OCI-LY3 (cell line): ENCODE measurements around the gene GALNT11.

Experiments
- H2AFZ ChIP-seq: fragments of 200-600, 300-600 bp; shearing (Covaris generic); 2 replicates; pipeline ENCODE4 v1.6.0; 2014; ENCODE audit warnings: antibody characterized with exemption, low read depth, low read length
- H3K27ac ChIP-seq: fragments of 200-600, 300-600 bp; sonication (generic); 2 replicates; pipeline ENCODE4 v1.5.1; 2014; ENCODE audit warnings: mild to moderate bottlenecking, low read length, moderate library complexity, mixed read lengths
- H3K27me3 ChIP-seq: fragments of 200-600, 300-600 bp; sonication (generic); 2 replicates; pipeline ENCODE4 v1.6.1; 2014; ENCODE audit warnings: low read depth, low read length, mixed read lengths
- H3K36me3 ChIP-seq: fragments of 200-600, 300-600 bp; sonication (generic); replicated peaks from 2 replicates; pipeline ENCODE3; 2014; ENCODE audit warnings: low read depth, low read length, mixed read lengths
- H3K4me1 ChIP-seq: fragments of 300-600, 200-600 bp; sonication (generic); 2 replicates; pipeline ENCODE4 v1.6.1; 2014; ENCODE audit warnings: low read length, mixed read lengths
- H3K4me2 ChIP-seq: fragments of 200-600, 300-600 bp; sonication (generic); 2 replicates; pipeline ENCODE4 v1.6.1; 2014; ENCODE audit warnings: low read length, mixed read lengths
- H3K4me3 ChIP-seq: fragments of 300-600, 200-600 bp; sonication (generic); 2 replicates; pipeline ENCODE4 v1.5.1; 2014; ENCODE audit warnings: antibody characterized with exemption, mild to moderate bottlenecking, low read length, moderate library complexity
- H3K79me2 ChIP-seq: fragments of 300-600, 200-600 bp; shearing (Covaris generic); 2 replicates; pipeline ENCODE4 v1.6.1; 2014; ENCODE audit warnings: mild to moderate bottlenecking, low read length, mixed read lengths
- H3K9ac ChIP-seq: fragments of 300-600, 200-600 bp; shearing (Covaris generic); 2 replicates; pipeline ENCODE4 v1.6.0; 2014; ENCODE audit warnings: mild to moderate bottlenecking, low read length, moderate library complexity
- H3K9me3 ChIP-seq: fragments of 200-600, 300-600 bp; shearing (Covaris generic); 2 replicates; pipeline ENCODE4 v1.6.1; 2014; ENCODE audit warnings: low read length, mixed read lengths; ENCODE audit not compliant: insufficient read depth
- H4K20me1 ChIP-seq: fragments of 200-600, 300-600 bp; sonication (generic); 2 replicates; pipeline ENCODE4 v1.6.1; 2016; ENCODE audit warnings: low read length, mixed read lengths; ENCODE audit not compliant: insufficient read depth
- EZH2phosphoT487 ChIP-seq: fragments of 200-600 bp; shearing (Covaris generic); IDR thresholded peaks from 2 replicates; pipeline ENCODE4 v1.6.1; 2018; ENCODE audit warnings: antibody characterized with exemption, mixed run types, low read depth
- TF ChIP-seq, protein P1 (sequence below): fragments of 200-600, 300-600 bp; sonication (generic); IDR thresholded peaks from 2 replicates; pipeline ENCODE4 v1.5.1; 2014; ENCODE audit warnings: antibody characterized with exemption, low read length, low read depth

Gene GALNT11

DNA sequence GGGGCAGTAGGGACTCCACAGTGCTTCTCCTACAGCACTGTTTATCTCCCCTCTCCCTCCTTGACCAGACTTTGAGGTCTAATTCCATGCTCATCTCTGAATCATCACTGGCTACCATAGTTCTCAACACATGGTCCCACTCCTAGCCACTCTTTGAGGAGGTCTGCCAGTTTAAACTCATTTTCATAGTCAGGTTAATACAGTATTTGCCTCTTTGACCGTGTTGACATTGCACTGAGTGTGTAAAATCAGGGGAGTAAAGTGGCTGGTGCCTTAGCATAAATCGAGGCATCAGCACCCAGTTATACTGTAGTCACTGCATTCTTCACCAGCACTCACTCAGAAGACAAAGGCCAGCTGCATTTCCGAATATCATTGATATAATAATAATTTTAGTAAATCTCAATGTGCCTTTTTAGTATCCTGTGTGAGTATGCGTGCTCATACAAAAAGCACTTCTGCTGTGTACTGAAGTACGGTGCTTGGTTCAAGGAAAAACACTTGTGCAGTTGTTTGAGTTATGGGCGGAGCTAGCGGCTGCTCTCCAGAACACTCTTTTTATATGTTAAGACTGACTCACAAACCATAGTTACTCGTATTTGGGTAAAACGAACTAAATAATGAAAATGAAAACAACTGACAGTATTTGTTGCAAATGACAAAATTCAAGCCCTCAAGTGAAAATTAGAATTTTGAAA is 89.7 kb downstream of the GALNT11 start:
- Histone ChIP-seq H3K27me3 (no peaks in the 10 kb centered on the region), H3K4me3 (no peak overlapping the region), H4K20me1 (no peaks in the 10 kb centered on the region), H3K4me2 (no peak overlapping the region), H3K36me3 (peaks cover 23% of the 10 kb centered on the region), H2AFZ (no peak overlapping the region), H3K9ac (no peak overlapping the region), H3K79me2 (no peaks in the 10 kb centered on the region), H3K27ac (no peak overlapping the region), H3K4me1 (no peaks in the 10 kb centered on the region), H3K9me3 (no peaks in the 10 kb centered on the region)
- TF ChIP-seq, protein P1, sequence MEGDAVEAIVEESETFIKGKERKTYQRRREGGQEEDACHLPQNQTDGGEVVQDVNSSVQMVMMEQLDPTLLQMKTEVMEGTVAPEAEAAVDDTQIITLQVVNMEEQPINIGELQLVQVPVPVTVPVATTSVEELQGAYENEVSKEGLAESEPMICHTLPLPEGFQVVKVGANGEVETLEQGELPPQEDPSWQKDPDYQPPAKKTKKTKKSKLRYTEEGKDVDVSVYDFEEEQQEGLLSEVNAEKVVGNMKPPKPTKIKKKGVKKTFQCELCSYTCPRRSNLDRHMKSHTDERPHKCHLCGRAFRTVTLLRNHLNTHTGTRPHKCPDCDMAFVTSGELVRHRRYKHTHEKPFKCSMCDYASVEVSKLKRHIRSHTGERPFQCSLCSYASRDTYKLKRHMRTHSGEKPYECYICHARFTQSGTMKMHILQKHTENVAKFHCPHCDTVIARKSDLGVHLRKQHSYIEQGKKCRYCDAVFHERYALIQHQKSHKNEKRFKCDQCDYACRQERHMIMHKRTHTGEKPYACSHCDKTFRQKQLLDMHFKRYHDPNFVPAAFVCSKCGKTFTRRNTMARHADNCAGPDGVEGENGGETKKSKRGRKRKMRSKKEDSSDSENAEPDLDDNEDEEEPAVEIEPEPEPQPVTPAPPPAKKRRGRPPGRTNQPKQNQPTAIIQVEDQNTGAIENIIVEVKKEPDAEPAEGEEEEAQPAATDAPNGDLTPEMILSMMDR = no peak
- TF ChIP-seq EZH2phosphoT487 = no peak

DNA sequence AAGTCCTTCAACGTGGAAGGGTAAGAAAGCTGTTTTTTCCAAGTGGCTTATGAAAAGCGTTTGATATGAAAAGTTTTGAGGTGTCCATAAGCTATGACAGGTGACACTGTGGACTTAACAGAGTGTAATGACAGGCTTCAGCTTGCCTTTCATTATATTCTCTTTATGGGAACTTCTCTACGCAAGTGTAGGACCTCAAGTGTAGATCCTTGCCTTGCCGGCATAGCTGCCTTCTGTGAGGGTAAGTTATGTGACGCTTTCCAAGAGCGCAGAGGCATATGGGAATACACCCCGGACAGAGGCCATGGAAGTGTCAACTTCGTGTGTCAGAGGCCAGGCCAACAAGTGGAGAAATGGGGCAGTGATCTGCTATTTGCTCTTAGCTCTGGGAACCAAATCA is 91.9 kb downstream of the GALNT11 start:
- Histone ChIP-seq H3K9ac (no peak overlapping the region), H3K9me3 (no peaks in the 10 kb centered on the region), H3K27ac (no peak overlapping the region), H3K27me3 (no peaks in the 10 kb centered on the region), H3K4me2 (no peak overlapping the region), H3K79me2 (no peaks in the 10 kb centered on the region), H4K20me1 (no peaks in the 10 kb centered on the region), H2AFZ (no peak overlapping the region), H3K36me3 (peaks cover 37% of the 10 kb centered on the region), H3K4me3 (no peak overlapping the region), H3K4me1 (no peaks in the 10 kb centered on the region)
- TF ChIP-seq, protein P1 = no peak
- no peak for TF ChIP-seq EZH2phosphoT487

DNA sequence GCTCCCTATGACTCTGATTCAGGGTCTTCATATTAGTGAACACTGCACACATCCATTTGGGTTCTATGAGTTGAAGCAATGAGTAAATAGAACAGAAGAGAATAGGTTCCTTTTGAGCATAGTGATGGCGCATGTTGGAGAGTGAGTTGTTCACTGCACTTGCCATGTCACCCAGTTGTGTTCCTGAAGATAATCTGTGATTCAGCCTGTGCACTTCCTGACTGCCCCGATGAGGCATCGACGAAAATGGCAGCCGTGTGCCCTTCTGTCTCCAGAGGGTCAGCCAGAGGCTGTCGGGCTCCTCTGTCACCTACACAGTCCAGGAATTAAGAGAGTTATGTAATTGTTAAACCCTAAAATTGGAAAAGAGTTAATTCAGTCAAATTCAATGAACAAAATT is 94.7 kb downstream of the GALNT11 start:
- no peak for TF ChIP-seq EZH2phosphoT487
- TF ChIP-seq, protein P1 = no peak
- Histone ChIP-seq H3K4me3 (no peak overlapping the region), H3K36me3 (peaks cover 64% of the 10 kb centered on the region), H3K27ac (no peak overlapping the region), H3K9me3 (no peaks in the 10 kb centered on the region), H3K79me2 (no peaks in the 10 kb centered on the region), H2AFZ (no peak overlapping the region), H4K20me1 (no peaks in the 10 kb centered on the region), H3K4me1 (no peaks in the 10 kb centered on the region), H3K27me3 (no peaks in the 10 kb centered on the region), H3K9ac (no peak overlapping the region), H3K4me2 (no peak overlapping the region)

DNA sequence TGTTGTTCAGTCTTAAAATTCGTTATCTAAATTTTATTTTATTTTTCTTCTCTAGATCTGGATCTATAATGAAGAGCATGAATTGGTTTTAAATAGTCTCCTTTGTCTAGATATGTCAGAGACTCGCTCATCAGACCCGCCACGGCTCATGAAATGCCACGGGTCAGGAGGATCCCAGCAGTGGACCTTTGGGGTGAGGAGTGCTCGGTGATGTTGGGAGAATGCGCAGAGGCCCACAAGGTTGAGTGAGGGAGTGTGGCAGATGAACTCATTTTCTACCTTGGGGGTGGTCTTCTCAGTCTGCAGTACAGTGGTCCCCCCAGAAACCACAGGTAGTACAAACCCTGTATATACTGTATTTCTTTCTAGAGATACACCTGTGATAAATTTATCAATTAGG is 95.3 kb downstream of the GALNT11 start:
- Histone ChIP-seq H3K27me3 (no peaks in the 10 kb centered on the region), H3K4me3 (no peak overlapping the region), H3K4me1 (no peaks in the 10 kb centered on the region), H2AFZ (no peak overlapping the region), H3K27ac (no peak overlapping the region), H3K4me2 (no peak overlapping the region), H3K79me2 (no peaks in the 10 kb centered on the region), H4K20me1 (no peaks in the 10 kb centered on the region), H3K36me3 (peaks cover 69% of the 10 kb centered on the region), H3K9me3 (no peaks in the 10 kb centered on the region), H3K9ac (no peak overlapping the region)
- no peak for TF ChIP-seq EZH2phosphoT487
- TF ChIP-seq, protein P1 = no peak
